HUES64 (cell line): ENCODE measurements around the gene BIRC6.

ENCODE experiments used
- H3K27ac ChIP-seq: 2 replicates; pipeline ENCODE4 v1.7.0; 2013; ENCODE audit warnings: low read depth, low read length, inconsistent platforms
- H3K27me3 ChIP-seq: 2 replicates; pipeline ENCODE4 v1.6.1; 2013; ENCODE audit warnings: mild to moderate bottlenecking, low read length; ENCODE audit not compliant: insufficient read depth
- H3K36me3 ChIP-seq: 2 replicates; pipeline ENCODE4 v1.6.1; 2013; ENCODE audit warnings: mild to moderate bottlenecking, low read length; ENCODE audit not compliant: insufficient read depth
- H3K4me1 ChIP-seq: 2 replicates; pipeline ENCODE4 v1.6.1; 2013; ENCODE audit warnings: mild to moderate bottlenecking, low read length, moderate library complexity; ENCODE audit not compliant: insufficient read depth
- H3K4me3 ChIP-seq: 2 replicates; pipeline ENCODE4 v1.5.1; 2013; ENCODE audit warnings: mild to moderate bottlenecking, low read length, moderate library complexity
- H3K9ac ChIP-seq: 2 replicates; pipeline ENCODE4 v1.6.1; 2013; ENCODE audit warnings: mild to moderate bottlenecking, low read depth, low read length
- H3K9me3 ChIP-seq: 2 replicates; pipeline ENCODE4 v1.6.1; 2013; ENCODE audit warnings: low read depth, low read length; ENCODE audit not compliant: insufficient read depth
- WGBS: fragments of 150-250, 120-280 bp; methylation state at CpG from one replicate; pipeline ENCODE4 v1.1.7; 2013; ENCODE audit warnings: missing lambda C conversion rate; 5-methylcytosine and 5-hydroxymethylcytosine counted together

Gene BIRC6

DNA sequence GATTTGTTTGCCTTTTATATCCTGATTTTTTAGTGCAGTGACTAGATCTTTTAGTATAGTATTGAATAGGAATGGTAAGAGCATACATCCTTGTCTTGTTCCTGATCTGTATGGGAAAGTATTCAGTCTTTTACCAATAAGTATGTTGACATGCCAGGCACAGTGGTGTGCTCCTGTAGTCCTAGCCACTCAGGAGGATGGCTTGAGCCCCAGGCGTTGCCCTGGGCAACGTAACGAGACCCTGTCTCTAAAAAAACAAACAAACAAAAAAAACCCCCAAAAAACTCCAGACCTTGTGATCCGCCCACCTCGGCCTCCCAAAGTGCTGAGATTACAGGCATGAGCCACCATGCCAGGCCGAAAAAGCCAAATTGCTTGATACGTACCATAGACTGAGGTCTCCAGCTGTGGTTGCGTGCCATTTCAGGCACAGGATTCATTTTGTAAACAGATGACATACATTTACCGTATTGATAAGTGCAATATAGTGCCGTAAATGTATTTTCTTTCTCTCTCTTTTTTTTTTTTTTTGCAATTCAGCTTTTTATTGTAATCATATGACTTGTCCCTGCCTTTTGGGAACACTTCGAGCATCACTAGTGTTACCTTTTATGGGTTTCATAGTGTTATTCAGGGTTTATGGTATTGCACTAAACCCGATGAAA, 18.5 kb downstream of the BIRC6 start:
- 90% methylated on average over 12 of the region's 12 CpGs for WGBS
- Histone ChIP-seq H3K36me3 (peaks cover 11% of the 10 kb centered on the region; the same call in 1 of the 2 replicates), H3K9me3 (no peaks in the 10 kb centered on the region), H3K27me3 (no peaks in the 10 kb centered on the region), H3K27ac (no peak overlapping the region), H3K4me1 (no peaks in the 10 kb centered on the region; the same call in 1 of the 2 replicates), H3K9ac (no peak overlapping the region), H3K4me3 (no peak overlapping the region)

DNA sequence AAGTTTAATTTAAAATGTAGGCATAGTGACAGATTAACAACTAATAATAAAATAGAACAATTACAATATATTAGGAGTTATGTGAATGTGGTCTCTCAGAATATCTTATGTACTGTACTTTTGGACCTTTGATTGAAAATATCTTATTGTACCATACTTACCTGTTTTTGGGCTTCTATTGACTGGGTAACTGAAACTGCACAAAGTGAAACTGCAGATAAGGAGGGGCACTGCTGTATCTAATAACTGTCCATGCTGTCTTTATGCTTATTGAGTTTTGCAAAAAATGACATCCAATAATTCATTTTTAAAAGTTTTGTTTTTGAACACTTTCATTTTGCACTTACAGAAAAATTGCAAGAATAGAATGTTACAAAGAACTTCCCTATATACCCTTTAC, 19.9 kb downstream of the BIRC6 start:
- Histone ChIP-seq H3K9ac (no peak overlapping the region), H3K27me3 (no peaks in the 10 kb centered on the region), H3K4me3 (no peak overlapping the region), H3K36me3 (peaks cover 20% of the 10 kb centered on the region; the same call in 1 of the 2 replicates), H3K27ac (no peak overlapping the region), H3K4me1 (no peaks in the 10 kb centered on the region; the same call in 1 of the 2 replicates), H3K9me3 (no peaks in the 10 kb centered on the region)

DNA sequence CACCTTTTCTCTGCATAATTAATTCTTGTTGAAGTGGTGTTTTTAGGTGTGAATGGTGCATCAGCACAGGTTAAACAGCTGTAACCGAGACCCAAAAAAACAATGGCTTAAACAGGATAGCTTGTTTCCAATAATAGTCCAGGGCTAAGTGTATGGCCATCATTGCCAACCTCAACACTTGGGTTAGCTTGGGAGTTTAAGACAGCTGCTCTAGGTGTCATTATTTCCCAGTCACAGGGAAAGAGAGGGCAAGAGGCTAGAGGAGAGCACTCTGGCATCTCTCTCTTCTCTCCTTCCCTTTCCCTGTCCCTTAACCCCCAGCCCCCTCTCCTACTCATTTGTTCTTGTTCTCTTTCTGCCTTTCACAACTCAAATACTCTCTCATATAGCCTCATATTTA, 21.1 kb downstream of the BIRC6 start:
- Histone ChIP-seq H3K27ac (no peak overlapping the region), H3K9ac (no peak overlapping the region), H3K9me3 (no peaks in the 10 kb centered on the region), H3K4me3 (no peak overlapping the region), H3K27me3 (no peaks in the 10 kb centered on the region), H3K4me1 (no peaks in the 10 kb centered on the region; the same call in 1 of the 2 replicates), H3K36me3 (peaks cover 25% of the 10 kb centered on the region)
- 93% methylated on average over 1 of the region's 1 CpG for WGBS

DNA sequence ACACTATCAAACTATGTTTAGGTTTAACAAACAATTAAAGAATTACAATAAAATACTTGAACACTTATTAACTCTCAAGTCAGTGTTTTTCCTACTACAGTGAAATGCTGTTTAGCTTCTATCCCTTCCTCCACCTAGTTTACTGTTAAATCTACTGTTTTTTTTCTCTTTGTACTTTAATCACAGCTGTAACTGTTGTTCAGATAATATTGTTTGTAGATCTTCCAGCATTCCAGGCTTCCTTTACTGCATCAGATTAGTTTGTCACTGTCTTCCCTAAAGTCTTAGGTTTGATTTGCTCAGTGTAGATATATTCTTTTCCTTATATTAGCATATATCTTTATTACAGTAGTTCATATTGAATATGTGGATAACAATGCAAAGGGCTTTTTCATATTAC, 22.5 kb downstream of the BIRC6 start:
- Histone ChIP-seq H3K9ac (no peak overlapping the region), H3K36me3 (peaks cover 37% of the 10 kb centered on the region), H3K4me3 (no peak overlapping the region), H3K4me1 (no peaks in the 10 kb centered on the region; the same call in 1 of the 2 replicates), H3K27me3 (no peaks in the 10 kb centered on the region), H3K9me3 (no peaks in the 10 kb centered on the region), H3K27ac (no peak overlapping the region)

DNA sequence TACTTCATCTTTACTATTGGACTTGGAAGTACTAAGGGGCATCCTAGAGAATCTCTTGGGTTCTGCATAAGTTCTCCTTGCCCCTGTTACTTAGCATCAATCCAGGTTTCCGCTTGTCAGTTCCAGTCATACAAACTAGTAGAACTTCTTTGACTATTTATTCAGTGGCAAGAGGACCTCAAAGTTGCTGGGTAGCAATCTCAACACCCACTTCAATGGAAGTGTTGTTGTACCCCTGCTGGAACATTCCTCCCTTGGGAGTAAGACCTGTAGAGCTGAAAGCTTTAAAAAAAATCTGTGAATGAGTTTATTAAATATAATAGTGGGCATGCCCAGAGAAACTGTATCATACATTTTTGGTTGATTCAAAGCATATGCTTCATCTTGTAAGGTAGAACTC, 27.0 kb downstream of the BIRC6 start:
- no peak overlapping the region for H3K9ac ChIP-seq
- 100% methylated on average over 1 of the region's 1 CpG for WGBS
- H3K4me1 ChIP-seq: no peaks in the 10 kb centered on the region
- H3K27me3 ChIP-seq: no peaks in the 10 kb centered on the region
- H3K36me3 ChIP-seq: peaks cover 71% of the 10 kb centered on the region
- H3K4me3 ChIP-seq: no peak overlapping the region
- H3K27ac ChIP-seq: no peak overlapping the region
- no peaks in the 10 kb centered on the region for H3K9me3 ChIP-seq

DNA sequence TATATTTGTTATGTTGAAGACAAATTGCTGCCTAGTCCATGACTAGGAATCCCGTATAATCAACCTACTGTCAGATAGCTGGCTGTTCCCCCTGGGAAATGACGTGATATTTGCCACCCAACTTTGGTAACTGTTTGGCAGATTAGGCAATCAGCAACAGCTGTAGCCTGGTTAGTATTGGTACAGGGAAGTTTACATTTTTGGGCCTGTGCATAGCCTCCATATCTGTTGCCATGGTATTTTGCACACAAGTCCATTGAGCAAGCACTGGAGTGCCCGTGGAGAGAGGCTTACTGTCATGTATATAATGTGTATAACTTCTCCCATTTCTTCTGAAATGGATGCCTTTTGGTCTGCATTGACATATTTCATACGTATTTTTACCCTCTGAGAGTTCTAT, 27.7 kb downstream of the BIRC6 start:
- Histone ChIP-seq H3K9ac (no peak overlapping the region), H3K4me1 (no peaks in the 10 kb centered on the region), H3K27ac (no peak overlapping the region), H3K9me3 (no peaks in the 10 kb centered on the region), H3K4me3 (no peak overlapping the region), H3K27me3 (no peaks in the 10 kb centered on the region), H3K36me3 (peaks cover 76% of the 10 kb centered on the region)
- WGBS: 97% methylated on average over 4 of the region's 4 CpGs

DNA sequence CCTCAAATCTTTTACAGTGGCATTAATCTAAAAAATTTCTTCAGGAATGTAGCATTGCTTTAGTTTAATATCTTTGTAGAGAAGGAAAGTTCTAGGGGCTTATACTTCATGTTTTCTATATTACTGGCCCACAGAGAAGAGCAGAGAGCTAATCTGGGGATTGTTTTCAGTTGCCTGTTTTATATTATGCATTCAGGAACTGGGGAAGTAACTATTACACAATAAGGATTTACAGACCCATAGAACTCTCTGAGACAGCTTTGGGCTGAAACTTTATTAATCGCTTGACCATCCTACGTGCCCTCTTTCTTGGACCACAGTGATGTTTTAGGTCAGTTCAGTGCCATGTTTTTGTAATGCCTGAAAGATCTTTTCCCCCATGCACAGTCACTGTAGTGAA, 29.9 kb downstream of the BIRC6 start:
- H3K36me3 ChIP-seq: peaks cover 78% of the 10 kb centered on the region
- no peak overlapping the region for H3K9ac ChIP-seq
- H3K9me3 ChIP-seq: no peaks in the 10 kb centered on the region
- H3K4me1 ChIP-seq: no peaks in the 10 kb centered on the region
- no peak overlapping the region for H3K27ac ChIP-seq
- no peak overlapping the region for H3K4me3 ChIP-seq
- 89% methylated on average over 2 of the region's 2 CpGs for WGBS
- H3K27me3 ChIP-seq: no peaks in the 10 kb centered on the region

DNA sequence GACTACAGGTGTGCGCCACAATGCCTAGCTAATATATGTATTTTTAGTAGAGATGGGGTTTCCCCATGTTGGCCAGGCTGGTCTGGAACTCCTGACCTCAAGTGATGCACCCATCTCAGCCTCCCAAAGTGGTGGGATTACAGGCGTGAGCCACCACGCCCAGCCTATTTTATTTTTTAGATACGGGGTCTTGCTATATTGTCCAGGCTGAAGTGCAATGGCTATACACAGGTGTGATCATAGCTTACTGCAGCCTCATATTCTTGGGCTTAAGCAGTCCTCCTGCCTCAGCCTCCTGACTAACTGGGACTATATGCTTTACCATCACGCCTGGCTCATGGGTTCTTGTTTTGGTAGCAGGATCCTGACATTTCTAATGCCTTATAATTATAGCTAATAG, 42.4 kb downstream of the BIRC6 start:
- peaks cover 69% of the 10 kb centered on the region for H3K36me3 ChIP-seq
- no peaks in the 10 kb centered on the region for H3K9me3 ChIP-seq
- H3K27me3 ChIP-seq: no peaks in the 10 kb centered on the region
- H3K4me1 ChIP-seq: no peaks in the 10 kb centered on the region
- H3K4me3 ChIP-seq: no peak overlapping the region
- H3K27ac ChIP-seq: no peak overlapping the region
- H3K9ac ChIP-seq: no peak overlapping the region
- WGBS: 94% methylated on average over 4 of the region's 5 CpGs

DNA sequence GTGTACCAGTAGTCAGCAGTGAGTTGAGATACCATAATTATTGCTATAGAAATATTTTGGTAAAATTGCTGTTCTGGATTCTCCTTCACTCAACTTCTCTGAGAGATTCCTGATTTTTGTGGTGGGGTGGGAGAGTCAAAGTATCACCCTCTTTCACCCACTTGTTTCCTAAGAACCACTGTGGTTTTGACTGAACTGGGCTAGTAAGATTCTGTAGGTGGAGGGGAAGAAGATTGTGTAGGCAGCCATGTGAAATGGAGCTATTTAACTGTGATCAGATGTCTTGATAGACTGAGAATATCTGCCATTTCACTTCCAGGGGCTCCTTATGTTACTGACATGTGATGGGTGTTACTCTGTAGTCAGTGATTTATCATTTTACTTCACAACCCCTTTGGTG, 45.3 kb downstream of the BIRC6 start:
- Histone ChIP-seq H3K36me3 (peaks cover 69% of the 10 kb centered on the region), H3K4me3 (no peak overlapping the region), H3K9me3 (no peaks in the 10 kb centered on the region), H3K27ac (no peak overlapping the region), H3K27me3 (no peaks in the 10 kb centered on the region), H3K9ac (no peak overlapping the region), H3K4me1 (no peaks in the 10 kb centered on the region)

DNA sequence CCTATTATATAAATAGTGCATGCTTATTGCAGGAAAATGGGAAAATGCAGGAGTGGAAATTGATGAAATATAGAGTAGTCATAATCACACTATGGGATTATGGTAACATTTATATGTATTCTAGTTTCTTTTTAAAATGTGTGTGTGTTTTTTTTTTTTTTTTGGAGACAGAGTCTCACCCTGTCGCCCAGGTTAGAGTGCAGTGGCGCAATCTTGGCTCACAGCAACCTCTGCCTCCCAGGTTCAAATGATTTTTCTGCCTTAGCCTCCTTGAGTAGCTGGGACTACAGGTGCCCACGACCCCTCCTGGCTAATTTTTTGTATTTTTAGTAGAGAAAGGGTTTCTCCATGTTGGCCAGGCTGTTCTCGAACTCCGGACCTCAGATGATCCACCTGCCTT, 47.0 kb downstream of the BIRC6 start:
- WGBS: 97% methylated on average over 5 of the region's 5 CpGs
- peaks cover 71% of the 10 kb centered on the region for H3K36me3 ChIP-seq

DNA sequence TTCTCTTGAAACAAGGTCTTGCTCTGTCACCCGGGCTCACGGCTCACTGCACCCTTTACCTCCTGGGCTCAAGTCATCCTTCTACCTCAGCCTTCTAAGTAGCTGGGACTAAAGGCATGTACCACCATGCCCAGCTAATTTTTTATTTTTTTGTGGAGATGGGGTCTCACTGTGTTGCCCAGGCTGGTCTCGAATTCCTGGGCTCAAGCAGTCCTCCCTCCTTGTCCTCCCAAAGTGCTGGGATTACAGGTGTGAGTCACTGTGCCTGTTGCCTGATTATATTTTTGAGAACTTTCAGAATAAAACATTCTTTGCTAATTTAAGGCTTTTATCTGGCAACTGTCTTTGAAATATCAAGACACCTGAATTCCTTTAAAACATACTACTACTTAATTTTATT, 47.9 kb downstream of the BIRC6 start:
- no peak overlapping the region for H3K9ac ChIP-seq
- 93% methylated on average over 3 of the region's 3 CpGs for WGBS

More for the DNA sequence above, 47.0 kb downstream of the BIRC6 start:
- no peaks in the 10 kb centered on the region for H3K4me1 ChIP-seq
- no peaks in the 10 kb centered on the region for H3K9me3 ChIP-seq
- no peaks in the 10 kb centered on the region for H3K27me3 ChIP-seq
- no peak overlapping the region for H3K9ac ChIP-seq
- H3K4me3 ChIP-seq: no peak overlapping the region
- H3K27ac ChIP-seq: no peak overlapping the region

DNA sequence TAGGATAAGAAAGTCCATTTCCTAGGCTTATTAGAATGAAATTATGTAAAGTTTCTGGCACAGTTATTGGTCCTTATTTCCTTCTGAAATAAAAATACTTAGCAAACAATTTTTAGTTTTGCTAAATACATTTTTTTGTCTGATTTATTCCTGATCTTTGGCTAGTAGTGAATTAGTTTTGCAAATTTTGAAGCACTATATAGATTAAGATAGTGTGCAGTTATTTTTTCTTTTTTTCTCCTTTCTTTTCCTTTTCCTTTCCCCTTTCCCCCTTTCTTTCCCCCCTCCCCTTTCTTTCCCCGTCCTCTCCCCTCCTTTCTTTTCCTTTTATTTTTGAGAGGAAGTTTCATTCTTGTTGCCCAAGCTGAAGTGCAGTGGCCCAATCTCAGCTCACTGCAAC, 59.7 kb downstream of the BIRC6 start:
- 83% methylated on average over 1 of the region's 1 CpG for WGBS
- Histone ChIP-seq H3K4me1 (no peaks in the 10 kb centered on the region; the same call in 1 of the 2 replicates), H3K27me3 (no peaks in the 10 kb centered on the region), H3K36me3 (peaks cover 45% of the 10 kb centered on the region), H3K4me3 (no peak overlapping the region), H3K9ac (no peak overlapping the region), H3K27ac (no peak overlapping the region), H3K9me3 (no peaks in the 10 kb centered on the region)

More for the DNA sequence above, 47.9 kb downstream of the BIRC6 start:
- no peaks in the 10 kb centered on the region for H3K27me3 ChIP-seq
- no peaks in the 10 kb centered on the region for H3K9me3 ChIP-seq
- peaks cover 73% of the 10 kb centered on the region for H3K36me3 ChIP-seq
- no peak overlapping the region for H3K4me3 ChIP-seq
- H3K4me1 ChIP-seq: no peaks in the 10 kb centered on the region
- no peak overlapping the region for H3K27ac ChIP-seq
